Astrocyte (in vitro differentiated cells and primary cell): ENCODE results near the gene SPTBN2. TPM values are rescaled to one million over a fixed set of nuclear protein-coding genes. Genes with fewer than 3 reads are reported as not detected.

ENCODE experiments used
- DNase-seq: peaks from one replicate; pipeline ENCODE4 v3.0.0-alpha.2; 2010; ENCODE audit warnings: low read depth
- FAIRE-seq: peaks from 2 replicates; lab custom pipeline; 2011; peaks lifted over from hg19 to GRCh38; lab: Jason Lieb, UNC
- H2AFZ ChIP-seq: 2 replicates; pipeline ENCODE4 v1.6.0; 2012; ENCODE audit warnings: low read depth, low read length, inconsistent platforms
- H3K27ac ChIP-seq: 2 replicates; pipeline ENCODE4 v1.5.1; 2011; ENCODE audit warnings: low read depth, low read length, inconsistent platforms
- H3K27me3 ChIP-seq: 2 replicates; pipeline ENCODE4 v1.6.0; 2011; ENCODE audit warnings: low read length, inconsistent platforms; ENCODE audit not compliant: insufficient read depth
- H3K36me3 ChIP-seq: 2 replicates; pipeline ENCODE4 v1.5.1; 2011; ENCODE audit warnings: low read length, inconsistent platforms; ENCODE audit not compliant: insufficient read depth
- H3K4me1 ChIP-seq: 2 replicates; pipeline ENCODE4 v1.5.1; 2011; ENCODE audit warnings: low read length, inconsistent platforms; ENCODE audit not compliant: insufficient read depth
- H3K4me2 ChIP-seq: 2 replicates; pipeline ENCODE4 v1.6.0; 2012; ENCODE audit warnings: low read length, inconsistent platforms
- H3K4me3 ChIP-seq: 2 replicates; pipeline ENCODE4 v1.5.1; 2011; ENCODE audit warnings: low read depth, mild to moderate bottlenecking, low read length, inconsistent platforms; ENCODE audit not compliant: insufficient read depth
- H3K79me2 ChIP-seq: 2 replicates; pipeline ENCODE4 v1.6.0; 2012; ENCODE audit warnings: mild to moderate bottlenecking, low read length, inconsistent platforms; ENCODE audit not compliant: insufficient read depth
- H3K9ac ChIP-seq: 2 replicates; pipeline ENCODE4 v1.6.0; 2012; ENCODE audit warnings: mild to moderate bottlenecking, low read length, inconsistent platforms
- H3K9me3 ChIP-seq: 2 replicates; pipeline ENCODE4 v1.5.1; 2012; ENCODE audit warnings: low read depth, mild to moderate bottlenecking, low read length, inconsistent platforms; ENCODE audit not compliant: insufficient read depth
- H4K20me1 ChIP-seq: 2 replicates; pipeline ENCODE4 v1.6.0; 2012; ENCODE audit warnings: low read length, inconsistent platforms; ENCODE audit not compliant: insufficient read depth
- H3K27ac Mint-ChIP-seq: one replicate; pipeline ENCODE4 v1.8.0; 2021; ENCODE audit warnings: mild to moderate bottlenecking, mixed read lengths; ENCODE audit not compliant: unreplicated experiment
- H3K27me3 Mint-ChIP-seq: one replicate; pipeline ENCODE4 v1.8.0; 2021; ENCODE audit warnings: low read depth, mixed read lengths; ENCODE audit not compliant: unreplicated experiment
- H3K36me3 Mint-ChIP-seq: one replicate; pipeline ENCODE4 v1.8.0; 2021; ENCODE audit warnings: low read depth, mixed read lengths; ENCODE audit not compliant: unreplicated experiment
- H3K4me1 Mint-ChIP-seq: one replicate; pipeline ENCODE4 v1.8.0; 2021; ENCODE audit warnings: low read depth, mixed read lengths; ENCODE audit not compliant: unreplicated experiment
- H3K4me3 Mint-ChIP-seq: one replicate; pipeline ENCODE4 v1.8.0; 2021; ENCODE audit warnings: mild to moderate bottlenecking, moderate library complexity, mixed read lengths; ENCODE audit not compliant: unreplicated experiment
- H3K9me3 Mint-ChIP-seq: one replicate; pipeline ENCODE4 v1.8.0; 2021; ENCODE audit warnings: mild to moderate bottlenecking, mixed read lengths; ENCODE audit not compliant: unreplicated experiment
- EZH2 ChIP-seq: IDR thresholded peaks from 2 replicates; pipeline ENCODE4 v1.6.1; 2012; ENCODE audit warnings: mild to moderate bottlenecking, low read length, inconsistent platforms; ENCODE audit not compliant: insufficient read depth
- total RNA-seq: library from RNA; stranded (reverse); gene quantifications from 2 replicates; pipeline ENCODE4 v1.2.1, GENCODE V29; 2021
- TF ChIP-seq, protein P1 (sequence below): IDR thresholded peaks from 2 replicates; pipeline ENCODE4 v1.5.1; 2011; ENCODE audit warnings: low read depth, mild to moderate bottlenecking, inconsistent platforms, low read length, moderate library complexity; ENCODE audit not compliant: insufficient read depth

Gene SPTBN2
- total RNA-seq, 1 donor from 2014 or later: 18.2 TPM

DNA sequence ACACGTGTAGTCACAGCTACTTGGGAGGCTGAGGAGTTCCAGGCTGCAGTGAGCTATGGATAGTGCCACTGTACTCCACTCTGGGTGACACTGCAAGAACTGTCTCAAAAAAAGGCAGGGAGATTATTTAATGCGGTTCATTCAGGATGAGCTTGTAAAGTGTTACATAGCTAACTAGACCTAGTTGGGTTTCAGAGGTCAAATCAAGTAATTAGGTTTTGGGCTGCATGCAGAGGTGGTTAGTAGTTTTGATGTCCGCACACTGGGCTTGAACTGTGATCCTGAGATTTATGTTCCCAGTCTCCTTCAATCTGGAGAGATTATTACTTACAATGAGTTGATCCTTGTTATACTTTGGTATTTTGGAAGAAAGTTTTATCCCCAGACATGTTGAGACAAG, 92.6 kb downstream of the SPTBN2 start:
- no peaks in the 10 kb centered on the region for H3K27me3 ChIP-seq
- Mint-ChIP-seq H3K27me3 (no peaks in the 10 kb centered on the region), H3K4me1 (peaks cover 10% of the 10 kb centered on the region), H3K4me3 (no peak overlapping the region), H3K27ac (peak overlapping the region; percentile 24), H3K9me3 (no peaks in the 10 kb centered on the region), H3K36me3 (peaks cover 21% of the 10 kb centered on the region)
- no peak overlapping the region for H3K9ac ChIP-seq
- peaks cover 26% of the 10 kb centered on the region for H3K4me1 ChIP-seq
- H3K9me3 ChIP-seq: no peaks in the 10 kb centered on the region
- peaks cover 95% of the 10 kb centered on the region for H3K79me2 ChIP-seq
- no peak overlapping the region for H2AFZ ChIP-seq
- H3K4me3 ChIP-seq: no peak overlapping the region
- FAIRE-seq (no peak), DNase-seq (no peak)
- H3K36me3 ChIP-seq: peaks cover 25% of the 10 kb centered on the region
- no peak for TF ChIP-seq EZH2
- TF ChIP-seq, protein P1, sequence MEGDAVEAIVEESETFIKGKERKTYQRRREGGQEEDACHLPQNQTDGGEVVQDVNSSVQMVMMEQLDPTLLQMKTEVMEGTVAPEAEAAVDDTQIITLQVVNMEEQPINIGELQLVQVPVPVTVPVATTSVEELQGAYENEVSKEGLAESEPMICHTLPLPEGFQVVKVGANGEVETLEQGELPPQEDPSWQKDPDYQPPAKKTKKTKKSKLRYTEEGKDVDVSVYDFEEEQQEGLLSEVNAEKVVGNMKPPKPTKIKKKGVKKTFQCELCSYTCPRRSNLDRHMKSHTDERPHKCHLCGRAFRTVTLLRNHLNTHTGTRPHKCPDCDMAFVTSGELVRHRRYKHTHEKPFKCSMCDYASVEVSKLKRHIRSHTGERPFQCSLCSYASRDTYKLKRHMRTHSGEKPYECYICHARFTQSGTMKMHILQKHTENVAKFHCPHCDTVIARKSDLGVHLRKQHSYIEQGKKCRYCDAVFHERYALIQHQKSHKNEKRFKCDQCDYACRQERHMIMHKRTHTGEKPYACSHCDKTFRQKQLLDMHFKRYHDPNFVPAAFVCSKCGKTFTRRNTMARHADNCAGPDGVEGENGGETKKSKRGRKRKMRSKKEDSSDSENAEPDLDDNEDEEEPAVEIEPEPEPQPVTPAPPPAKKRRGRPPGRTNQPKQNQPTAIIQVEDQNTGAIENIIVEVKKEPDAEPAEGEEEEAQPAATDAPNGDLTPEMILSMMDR: no peak
- H3K27ac ChIP-seq: no peak overlapping the region
- H3K4me2 ChIP-seq: no peak overlapping the region
- peaks cover 79% of the 10 kb centered on the region for H4K20me1 ChIP-seq

Other genes starting within 250 kb of the SPTBN2 start
- 57.4 and 60.0 TPM in 2 replicates for gene DPP3, start 248.8 kb downstream of the SPTBN2 start, total RNA-seq
- gene BBS1, start 218.6 kb downstream of the SPTBN2 start, total RNA-seq: 18.8 and 20.3 TPM in 2 replicates
- 13.5 and 15.6 TPM in 2 replicates for gene ZDHHC24, start 183.2 kb downstream of the SPTBN2 start, total RNA-seq
- gene ACTN3, start 182.3 kb downstream of the SPTBN2 start, total RNA-seq: not detected in 2 replicates
- gene CTSF, start 160.6 kb downstream of the SPTBN2 start, total RNA-seq: 1.5 and 4.0 TPM in 2 replicates
- gene CCDC87, start 136.2 kb downstream of the SPTBN2 start, total RNA-seq: 0.31 and 0.34 TPM in 2 replicates
- gene CCS, start 136.0 kb downstream of the SPTBN2 start, total RNA-seq: 23.1 and 23.2 TPM in 2 replicates
- 47.6 and 59.7 TPM in 2 replicates for gene RBM14, start 112.6 kb downstream of the SPTBN2 start, total RNA-seq
- 151 and 153 TPM in 2 replicates for gene RBM4, start 90.5 kb downstream of the SPTBN2 start, total RNA-seq
- gene RBM4B, start 51.3 kb downstream of the SPTBN2 start, total RNA-seq: 17.3 and 20.3 TPM in 2 replicates
- 19.3 and 19.8 TPM in 2 replicates for gene RCE1, start 114.2 kb upstream of the SPTBN2 start, total RNA-seq
- 33.7 and 35.7 TPM in 2 replicates for gene LRFN4, start 127.8 kb upstream of the SPTBN2 start, total RNA-seq
- gene PC, start 229.2 kb upstream of the SPTBN2 start, total RNA-seq: 10.5 and 13.3 TPM in 2 replicates
- gene C11orf86, start 246.1 kb upstream of the SPTBN2 start, total RNA-seq: not detected in 2 replicates